GM18873 (cell line): ENCODE measurements around the gene TBK1.
"Not testable (repeated sequence)": the region's sequence is repeated elsewhere in the genome, so short reads cannot be mapped to it uniquely, and the experiment has no call there.

Experiments used
- ATAC-seq: cut with Tn5 transposase; IDR thresholded peaks from one replicate; pipeline ENCODE4 v1.9.1; 2021; ENCODE audit warnings: mild to moderate bottlenecking, moderate library complexity, moderate number of reproducible peaks; ENCODE audit not compliant: unreplicated experiment, low FRiP score

The TBK1 gene

DNA sequence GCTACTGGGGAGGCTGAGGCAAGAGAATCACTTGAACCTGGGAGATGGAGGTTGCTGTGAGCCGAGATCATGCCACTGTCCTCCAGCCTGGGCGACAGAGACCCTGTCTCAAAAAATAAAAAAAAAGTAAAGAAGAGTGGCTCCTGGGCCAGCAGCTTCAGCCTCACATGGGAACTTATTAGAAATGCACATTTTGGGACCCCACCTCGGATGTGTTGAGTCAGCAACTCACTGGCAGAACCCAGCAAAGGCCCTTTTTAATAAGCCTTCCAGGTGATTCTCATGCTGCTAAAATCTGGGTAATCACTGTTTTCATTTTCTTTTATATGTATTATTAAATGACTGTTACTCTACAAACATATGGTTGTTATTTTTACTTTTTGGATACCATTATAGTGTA, 41.6 kb downstream of the TBK1 start:
- ATAC-seq, result no peak

DNA sequence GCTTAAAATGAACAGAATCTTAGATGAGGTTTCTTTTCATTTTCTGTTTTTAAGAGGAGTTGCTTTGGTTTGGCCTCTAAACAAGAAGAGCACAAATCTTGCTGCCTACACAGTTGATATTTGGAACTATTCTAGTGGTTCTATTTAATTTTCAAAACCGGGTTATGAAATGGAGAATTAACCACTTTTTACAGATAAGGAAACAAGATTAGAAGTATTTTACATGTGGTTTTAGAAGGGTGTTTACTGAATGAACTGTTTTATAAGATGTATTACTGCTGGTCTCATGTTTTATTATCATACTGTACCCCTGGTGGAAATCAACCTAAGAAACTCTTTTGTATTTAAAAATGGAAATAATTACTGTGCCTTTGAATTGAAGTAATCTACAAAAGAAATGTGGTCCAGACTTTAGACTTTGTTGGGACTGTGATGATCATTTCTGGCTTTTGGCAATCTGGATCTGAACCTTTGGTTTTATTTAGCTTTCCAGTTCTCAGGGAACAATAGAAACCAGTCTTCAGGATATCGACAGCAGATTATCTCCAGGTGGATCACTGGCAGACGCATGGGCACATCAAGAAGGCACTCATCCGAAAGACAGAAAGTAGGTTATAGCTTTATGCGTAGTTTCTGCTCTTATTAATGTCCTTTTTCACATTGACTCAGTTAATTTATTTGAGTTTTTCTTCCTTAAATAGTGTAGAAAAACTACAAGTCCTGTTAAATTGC, 43.2 kb downstream of the TBK1 start:
- no peak for ATAC-seq

DNA sequence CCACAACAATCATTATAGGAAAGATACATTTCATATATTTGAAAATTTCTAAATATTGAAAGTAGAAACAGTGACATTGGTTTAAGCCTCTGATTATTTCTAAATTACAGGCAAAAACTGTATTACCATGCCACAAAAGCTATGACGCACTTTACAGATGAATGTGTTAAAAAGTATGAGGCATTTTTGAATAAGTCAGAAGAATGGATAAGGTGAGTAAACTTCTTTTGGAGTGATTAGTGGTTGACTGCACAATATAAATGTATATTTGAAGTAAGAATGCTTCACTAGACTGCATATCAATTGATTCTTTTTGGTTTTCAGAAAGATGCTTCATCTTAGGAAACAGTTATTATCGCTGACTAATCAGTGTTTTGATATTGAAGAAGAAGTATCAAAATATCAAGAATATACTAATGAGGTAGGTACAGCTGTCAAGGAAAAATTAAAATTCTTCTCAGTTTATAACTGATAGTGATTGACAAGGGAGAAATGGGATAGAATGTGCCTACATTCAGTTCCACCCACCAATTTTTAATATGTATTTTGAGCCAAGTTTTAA, 45.0 kb downstream of the TBK1 start:
- no peak for ATAC-seq

DNA sequence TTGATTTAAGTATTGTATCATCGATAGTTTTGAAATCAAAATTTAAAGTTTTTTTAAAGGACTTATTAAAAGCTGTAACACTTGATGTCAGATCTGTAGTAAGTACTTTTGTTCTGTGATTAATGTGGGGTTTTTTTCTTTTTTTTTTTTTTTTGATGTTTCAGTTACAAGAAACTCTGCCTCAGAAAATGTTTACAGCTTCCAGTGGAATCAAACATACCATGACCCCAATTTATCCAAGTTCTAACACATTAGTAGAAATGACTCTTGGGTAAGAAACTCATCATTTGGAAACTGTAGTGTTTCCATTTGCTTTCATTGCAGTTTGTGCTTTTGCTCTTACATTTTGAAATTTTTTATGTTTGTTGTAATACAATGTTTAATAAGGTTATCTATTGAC, 45.6 kb downstream of the TBK1 start:
- no peak for ATAC-seq

DNA sequence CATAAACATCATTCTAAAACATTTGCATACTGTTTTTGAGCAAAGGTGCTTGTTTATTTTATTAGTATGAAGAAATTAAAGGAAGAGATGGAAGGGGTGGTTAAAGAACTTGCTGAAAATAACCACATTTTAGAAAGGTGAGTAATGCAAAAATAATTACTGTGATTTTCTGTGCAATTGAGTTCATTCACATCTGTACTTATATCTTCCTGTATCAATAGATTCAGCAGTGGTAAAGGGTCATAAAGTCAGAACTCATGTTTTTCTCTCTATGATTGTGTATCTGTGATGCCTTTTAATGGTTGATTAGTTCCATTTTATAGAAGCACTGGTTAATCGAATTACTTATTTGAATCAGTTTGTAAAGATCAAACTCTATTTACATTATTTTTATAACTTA, 46.0 kb downstream of the TBK1 start:
- no peak for ATAC-seq

DNA sequence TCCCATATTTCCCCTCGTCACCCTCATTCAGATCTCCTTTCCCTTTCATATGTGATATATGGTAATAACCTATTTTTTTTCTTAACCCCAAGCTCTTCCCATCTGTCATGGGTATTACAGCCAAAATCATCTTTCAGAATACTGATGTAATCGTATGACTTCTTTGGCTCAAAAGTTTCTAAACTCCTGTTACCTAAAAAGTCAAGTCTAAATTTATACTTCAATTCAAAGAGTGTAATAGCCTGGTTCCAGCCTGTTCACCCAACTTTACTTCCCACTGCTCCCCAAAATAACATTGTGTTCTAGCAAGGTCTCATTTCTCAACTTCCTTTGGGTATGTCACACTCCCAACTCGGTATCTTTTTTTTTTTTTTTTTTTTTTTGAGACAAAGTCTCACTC, 48.5 kb downstream of the TBK1 start:
- no peak for ATAC-seq

DNA sequence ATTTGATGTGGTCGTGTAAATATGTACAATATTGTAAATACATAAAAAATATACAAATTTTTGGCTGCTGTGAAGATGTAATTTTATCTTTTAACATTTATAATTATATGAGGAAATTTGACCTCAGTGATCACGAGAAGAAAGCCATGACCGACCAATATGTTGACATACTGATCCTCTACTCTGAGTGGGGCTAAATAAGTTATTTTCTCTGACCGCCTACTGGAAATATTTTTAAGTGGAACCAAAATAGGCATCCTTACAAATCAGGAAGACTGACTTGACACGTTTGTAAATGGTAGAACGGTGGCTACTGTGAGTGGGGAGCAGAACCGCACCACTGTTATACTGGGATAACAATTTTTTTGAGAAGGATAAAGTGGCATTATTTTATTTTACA, 49.6 kb downstream of the TBK1 start:
- ATAC-seq, result no peak

DNA sequence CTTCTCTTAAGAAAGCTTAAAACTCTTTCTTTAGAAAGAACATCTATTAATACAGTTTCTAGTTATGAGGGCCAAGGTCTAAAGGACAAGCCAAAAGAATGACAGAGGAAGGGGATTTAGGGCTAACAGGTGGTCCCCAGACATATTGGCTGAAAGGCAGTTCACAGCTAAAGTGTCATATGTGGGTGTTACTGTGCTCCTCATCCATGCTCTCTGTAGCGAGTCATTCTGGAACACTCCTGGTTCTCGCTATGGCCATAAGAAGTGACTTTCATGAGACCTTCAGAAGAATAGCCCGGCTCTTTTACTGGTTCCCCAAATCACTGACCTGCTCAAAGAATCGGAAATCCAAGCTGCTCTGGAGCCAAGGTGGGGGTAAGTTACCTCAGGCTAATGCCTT, 55.0 kb downstream of the TBK1 start:
- ATAC-seq, result no peak

DNA sequence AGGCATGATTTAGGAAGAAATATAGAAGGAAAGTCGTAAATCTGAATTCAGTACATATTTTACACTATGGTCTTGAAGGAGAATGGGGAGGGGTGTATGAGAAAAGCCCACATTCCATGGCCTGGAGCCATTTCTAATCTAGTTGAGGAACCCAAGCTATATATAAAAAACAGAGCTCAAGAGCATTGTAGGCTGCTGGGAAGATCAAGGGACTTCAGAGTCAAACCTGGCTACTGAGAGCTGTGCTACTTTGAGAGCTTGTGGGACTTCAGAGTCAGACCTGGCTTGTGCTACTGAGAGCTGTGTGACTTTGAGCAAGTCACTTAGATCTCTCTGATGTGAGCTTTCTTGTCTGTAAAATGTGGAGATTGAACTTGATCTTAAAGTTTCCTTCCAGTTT, 58.7 kb downstream of the TBK1 start:
- no peak for ATAC-seq

DNA sequence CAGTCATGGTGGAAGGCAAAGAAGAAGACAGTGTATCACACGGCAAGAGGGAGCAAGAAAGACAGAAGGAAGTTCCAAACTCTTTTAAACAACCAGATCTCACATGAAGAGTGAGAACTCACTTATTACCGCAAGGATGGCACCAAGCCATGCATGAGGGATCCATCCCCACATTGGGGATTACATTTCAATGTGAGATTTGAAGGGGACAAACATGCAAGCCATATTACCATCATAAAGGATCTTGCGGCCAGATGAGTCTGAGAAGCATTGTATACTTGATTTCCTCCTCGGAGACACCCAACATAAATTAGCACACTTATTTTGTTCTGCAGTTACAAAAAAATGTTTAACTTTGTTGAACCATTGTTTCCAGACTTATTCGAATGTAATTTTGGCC, 66.5 kb downstream of the TBK1 start:
- no peak for ATAC-seq

- no peak for ATAC-seq
These were observed 69.9 kb downstream of the TBK1 start for GRCh38 chr12:64521833-64522232.

DNA sequence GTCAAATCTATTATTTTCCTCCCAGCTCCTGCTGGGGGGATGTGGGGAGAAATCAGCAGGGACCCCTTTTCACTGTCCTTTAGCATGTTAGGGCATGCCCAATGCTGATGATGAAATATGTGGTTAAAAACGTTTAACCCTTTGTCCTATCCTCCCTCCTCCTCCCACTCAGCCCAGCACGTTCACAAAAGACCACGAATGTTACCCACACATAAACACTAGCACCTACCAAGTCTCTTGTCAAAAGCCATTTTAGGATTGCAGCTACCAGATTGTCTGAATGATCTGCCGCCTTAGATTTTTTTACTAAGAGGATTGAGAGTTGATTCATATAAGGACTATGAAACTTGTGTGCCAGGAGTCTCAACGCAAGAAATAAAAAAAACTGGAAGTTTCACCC, 70.4 kb downstream of the TBK1 start:
- no peak for ATAC-seq

GRCh38 chr12:64522807-64523206, 70.9 kb downstream of the TBK1 start:
- no peak for ATAC-seq

DNA sequence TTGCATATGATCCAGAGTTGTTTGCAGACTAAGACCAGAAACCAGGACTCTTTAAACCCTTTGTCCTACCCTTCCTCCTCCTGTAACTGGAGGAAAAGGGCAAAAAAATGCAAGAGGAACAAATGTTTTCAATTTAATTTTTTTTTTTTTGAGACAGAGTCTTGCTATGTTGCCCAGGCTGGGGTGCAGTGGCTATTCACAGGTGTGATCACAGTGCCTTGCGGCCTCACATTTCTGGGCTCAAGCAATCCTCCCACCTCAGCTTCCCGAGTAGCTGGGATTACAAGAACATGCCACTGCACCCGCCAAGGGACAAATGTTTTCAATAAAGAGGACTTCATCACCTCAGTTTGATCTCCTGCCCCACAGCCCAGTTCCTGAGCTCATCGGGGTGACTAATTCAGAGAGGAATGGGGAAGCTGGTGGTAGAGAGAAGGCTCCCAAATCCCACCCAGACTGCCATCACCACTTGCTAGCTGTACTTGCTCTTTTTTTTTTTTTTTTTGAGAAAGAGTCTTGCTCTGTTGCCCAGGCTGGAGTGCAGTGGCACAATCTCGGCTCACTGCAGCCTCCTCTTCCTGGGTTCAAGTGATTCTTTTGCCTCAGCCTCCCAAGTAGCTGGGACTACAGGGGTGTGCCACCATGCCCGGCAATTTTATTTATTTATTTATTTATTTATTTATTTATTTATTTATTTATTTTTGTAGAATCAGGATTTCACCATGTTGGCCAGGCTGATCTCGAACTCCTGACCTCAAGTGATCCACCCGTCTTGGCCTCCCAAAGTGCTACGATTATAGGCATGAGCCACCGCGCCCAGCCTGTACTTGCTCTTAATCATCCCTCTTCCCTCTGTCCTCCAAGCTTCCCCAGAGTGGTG, 71.9 kb downstream of the TBK1 start:
- not testable (repeated sequence) for ATAC-seq

- ATAC-seq, result no peak
These were observed 73.7 kb downstream of the TBK1 start for GRCh38 chr12:64525461-64526160.

- no peak for ATAC-seq
These were observed 74.9 kb downstream of the TBK1 start for GRCh38 chr12:64526859-64527258.

DNA sequence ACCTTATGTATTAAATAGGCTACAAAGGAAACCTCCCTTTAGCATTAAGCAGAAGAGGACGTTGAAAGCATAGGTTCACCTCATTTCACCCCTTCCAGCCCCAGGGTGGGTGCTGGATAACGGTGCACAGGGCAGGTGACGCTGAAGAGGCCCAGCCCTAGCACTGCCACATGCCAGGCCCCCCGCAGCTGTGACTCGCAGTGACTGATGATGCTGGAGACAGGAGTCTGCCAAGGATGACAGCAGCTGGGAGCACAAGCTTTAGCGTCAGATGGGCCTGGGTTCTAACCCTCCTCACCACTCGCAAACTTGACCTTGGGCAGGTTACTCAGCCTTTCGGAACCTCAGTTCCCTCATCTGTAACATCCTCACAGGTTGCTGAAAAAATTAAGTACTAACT, 76.7 kb downstream of the TBK1 start:
- ATAC-seq, result no peak

- no peak for ATAC-seq
These were observed 78.6 kb downstream of the TBK1 start for GRCh38 chr12:64530566-64530965.

GRCh38 chr12:64531665-64532334, 79.9 kb downstream of the TBK1 start:
- ATAC-seq, result no peak

DNA sequence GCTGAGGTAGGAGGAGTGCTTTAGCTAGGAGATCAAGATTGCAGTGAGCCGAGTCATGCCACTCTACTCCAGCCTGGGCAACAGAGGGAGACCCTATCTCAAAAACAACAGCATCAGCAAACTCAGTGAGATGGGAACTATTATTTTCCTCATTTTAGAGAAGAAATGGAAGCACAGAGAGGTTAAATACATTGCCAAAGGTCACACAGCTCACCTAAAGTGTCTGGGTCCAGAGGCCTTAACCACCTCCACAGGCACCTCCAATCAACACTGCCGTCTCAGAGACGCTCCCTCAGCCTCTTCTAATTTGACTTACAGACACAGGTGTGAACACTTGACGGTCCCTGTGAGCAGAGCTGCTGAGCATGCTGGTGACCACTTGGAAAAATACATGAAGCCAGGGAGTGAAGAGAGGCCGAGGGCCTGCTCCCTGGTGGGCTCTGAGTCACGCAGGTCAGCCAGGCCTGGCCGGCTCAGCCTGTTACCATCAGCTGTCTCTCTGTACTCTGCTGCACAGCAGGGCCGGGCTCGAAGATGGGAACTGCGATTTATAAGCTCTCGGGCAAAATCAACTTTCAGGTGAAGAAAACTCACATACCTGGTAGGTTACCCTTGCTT, 80.9 kb downstream of the TBK1 start:
- no peak for ATAC-seq
